MM.1S (cell line): ENCODE data around the gene XXYLT1.
"Not testable (repeated sequence)": the region's sequence is repeated elsewhere in the genome, so short reads cannot be mapped to it uniquely, and the experiment has no call there.

Experiments used
- DNase-seq: peaks from one replicate; pipeline ENCODE4 v3.0.0-alpha.2; 2015
- H2AFZ ChIP-seq: fragments of 300-600 bp; sonication (generic); 2 replicates; pipeline ENCODE4 v1.6.0; 2016; ENCODE audit warnings: antibody characterized with exemption, low read length
- H3F3A ChIP-seq: fragments of 300-600 bp; sonication (generic); 2 replicates; pipeline ENCODE4 v1.6.1; 2016; ENCODE audit warnings: mild to moderate bottlenecking, antibody characterized with exemption, low read length, moderate library complexity, mixed read lengths; ENCODE audit not compliant: insufficient read depth
- H3K27ac ChIP-seq: fragments of 300-600 bp; sonication (generic); 2 replicates; pipeline ENCODE4 v1.5.1; 2016; ENCODE audit warnings: mild to moderate bottlenecking, low read length
- H3K27me3 ChIP-seq: fragments of 300-600 bp; sonication (generic); replicated peaks from 2 replicates; pipeline ENCODE4 v1.6.0; 2016; ENCODE audit warnings: low read length; ENCODE audit not compliant: insufficient read depth
- H3K36me3 ChIP-seq: fragments of 300-600 bp; sonication (generic); replicated peaks from 2 replicates; pipeline ENCODE4 v1.6.1; 2016; ENCODE audit warnings: mild to moderate bottlenecking, low read length, mixed read lengths; ENCODE audit not compliant: insufficient read depth
- H3K4me1 ChIP-seq: fragments of 300-600 bp; sonication (generic); 2 replicates; pipeline ENCODE4 v1.6.1; 2016; ENCODE audit warnings: low read length, mixed read lengths
- H3K4me2 ChIP-seq: fragments of 300-600 bp; sonication (generic); 2 replicates; pipeline ENCODE4 v1.6.0; 2016; ENCODE audit warnings: low read depth, low read length
- H3K4me3 ChIP-seq: fragments of 300-600 bp; sonication (generic); 2 replicates; pipeline ENCODE4 v1.5.1; 2016; ENCODE audit warnings: low read length, mixed read lengths
- H3K79me2 ChIP-seq: fragments of 300-600 bp; sonication (generic); 2 replicates; pipeline ENCODE4 v1.6.1; 2016; ENCODE audit warnings: mixed run types, low read length, mixed read lengths
- H3K9ac ChIP-seq: fragments of 300-600 bp; sonication (generic); 2 replicates; pipeline ENCODE4 v1.6.1; 2016; ENCODE audit warnings: low read length, mixed read lengths
- H3K9me2 ChIP-seq: fragments of 300-600 bp; sonication (generic); replicated peaks from 2 replicates; pipeline ENCODE4 v1.6.1; 2016; ENCODE audit warnings: mild to moderate bottlenecking, low read length, mixed read lengths; ENCODE audit not compliant: insufficient read depth
- H3K9me3 ChIP-seq: fragments of 300-600 bp; sonication (generic); replicated peaks from 2 replicates; pipeline ENCODE4 v1.6.1; 2016; ENCODE audit warnings: mild to moderate bottlenecking, low read length, mixed read lengths; ENCODE audit not compliant: insufficient read depth
- H4K20me1 ChIP-seq: fragments of 300-600 bp; sonication (generic); 2 replicates; pipeline ENCODE4 v1.6.1; 2016; ENCODE audit warnings: mild to moderate bottlenecking, low read length, moderate library complexity, mixed read lengths; ENCODE audit not compliant: insufficient read depth
- EZH2 ChIP-seq: fragments of 300-600 bp; sonication (generic); optimal IDR thresholded peaks from 2 replicates; pipeline ENCODE3; 2017; ENCODE audit warnings: low read depth, mild to moderate bottlenecking, antibody characterized with exemption, low read length, mixed read lengths
- EZH2phosphoT487 ChIP-seq: fragments of 300-600 bp; sonication (generic); IDR thresholded peaks from 2 replicates; pipeline ENCODE4 v1.6.1; 2018; ENCODE audit warnings: antibody characterized with exemption, low read length
- TF ChIP-seq, protein P1 (sequence below): fragments of 300-600 bp; sonication (generic); IDR thresholded peaks from 2 replicates; pipeline ENCODE4 v1.5.1; 2016; ENCODE audit warnings: antibody characterized with exemption, low read length, mixed read lengths

Gene XXYLT1

DNA sequence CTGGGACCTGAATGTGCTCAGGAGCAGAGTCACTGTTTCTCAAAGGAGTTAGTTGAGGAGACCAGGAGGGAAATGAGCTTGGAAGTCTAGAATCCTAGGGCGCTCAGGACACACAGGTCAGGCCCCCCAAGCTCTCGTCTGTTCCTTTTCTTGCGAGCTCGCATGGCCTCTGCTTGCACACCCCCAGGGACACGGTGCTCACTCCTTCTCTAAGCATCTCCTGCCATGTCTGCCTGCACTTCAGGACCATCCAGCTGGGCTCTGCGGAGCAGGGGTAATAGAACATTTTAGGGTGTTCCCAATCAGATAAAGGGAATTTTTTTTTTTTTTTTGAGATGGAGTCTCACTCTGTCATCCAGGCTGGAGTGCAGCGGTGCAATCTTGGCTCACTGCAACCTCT is 213.2 kb downstream of the XXYLT1 start:
- H3F3A ChIP-seq: no peaks in the 10 kb centered on the region
- H3K9me3 ChIP-seq: no peaks in the 10 kb centered on the region
- no peaks in the 10 kb centered on the region for H3K79me2 ChIP-seq
- H3K9ac ChIP-seq: no peak overlapping the region
- H4K20me1 ChIP-seq: no peaks in the 10 kb centered on the region
- no peak overlapping the region for H2AFZ ChIP-seq
- no peaks in the 10 kb centered on the region for H3K36me3 ChIP-seq
- no peak overlapping the region for H3K27ac ChIP-seq
- DNase-seq: no peak
- H3K4me3 ChIP-seq: no peak overlapping the region
- no peak overlapping the region for H3K4me2 ChIP-seq
- no peaks in the 10 kb centered on the region for H3K27me3 ChIP-seq
- TF ChIP-seq EZH2phosphoT487 (no peak), EZH2 (no peak)
- TF ChIP-seq, protein P1, sequence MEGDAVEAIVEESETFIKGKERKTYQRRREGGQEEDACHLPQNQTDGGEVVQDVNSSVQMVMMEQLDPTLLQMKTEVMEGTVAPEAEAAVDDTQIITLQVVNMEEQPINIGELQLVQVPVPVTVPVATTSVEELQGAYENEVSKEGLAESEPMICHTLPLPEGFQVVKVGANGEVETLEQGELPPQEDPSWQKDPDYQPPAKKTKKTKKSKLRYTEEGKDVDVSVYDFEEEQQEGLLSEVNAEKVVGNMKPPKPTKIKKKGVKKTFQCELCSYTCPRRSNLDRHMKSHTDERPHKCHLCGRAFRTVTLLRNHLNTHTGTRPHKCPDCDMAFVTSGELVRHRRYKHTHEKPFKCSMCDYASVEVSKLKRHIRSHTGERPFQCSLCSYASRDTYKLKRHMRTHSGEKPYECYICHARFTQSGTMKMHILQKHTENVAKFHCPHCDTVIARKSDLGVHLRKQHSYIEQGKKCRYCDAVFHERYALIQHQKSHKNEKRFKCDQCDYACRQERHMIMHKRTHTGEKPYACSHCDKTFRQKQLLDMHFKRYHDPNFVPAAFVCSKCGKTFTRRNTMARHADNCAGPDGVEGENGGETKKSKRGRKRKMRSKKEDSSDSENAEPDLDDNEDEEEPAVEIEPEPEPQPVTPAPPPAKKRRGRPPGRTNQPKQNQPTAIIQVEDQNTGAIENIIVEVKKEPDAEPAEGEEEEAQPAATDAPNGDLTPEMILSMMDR: no peak
- H3K9me2 ChIP-seq: no peaks in the 10 kb centered on the region
- H3K4me1 ChIP-seq: no peaks in the 10 kb centered on the region

DNA sequence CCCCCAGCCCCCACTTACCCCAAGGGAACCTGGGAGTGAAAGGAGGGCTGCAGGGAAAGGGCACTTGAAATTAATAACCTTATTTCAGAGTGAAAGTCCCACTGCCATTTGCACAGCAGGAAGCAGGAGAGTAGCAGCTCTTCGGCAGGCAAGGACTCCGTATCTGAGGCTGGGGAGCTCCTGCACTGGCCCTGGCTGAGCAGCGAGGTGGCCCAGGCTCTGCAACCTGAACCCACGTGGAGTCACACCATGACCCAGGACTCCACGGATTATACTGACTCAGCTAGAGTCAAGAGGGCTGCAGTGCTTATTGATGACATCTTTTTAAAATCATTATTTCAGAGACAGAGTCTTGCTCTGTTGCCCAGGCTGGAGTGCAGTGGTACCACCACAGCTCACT is 214.5 kb downstream of the XXYLT1 start:
- Histone ChIP-seq H3K9me3 (no peaks in the 10 kb centered on the region), H3K4me2 (no peak overlapping the region), H3F3A (no peaks in the 10 kb centered on the region), H3K9me2 (no peaks in the 10 kb centered on the region), H3K79me2 (no peaks in the 10 kb centered on the region), H3K4me1 (no peaks in the 10 kb centered on the region), H3K36me3 (no peaks in the 10 kb centered on the region), H2AFZ (no peak overlapping the region), H3K27me3 (no peaks in the 10 kb centered on the region), H3K4me3 (no peak overlapping the region), H3K27ac (no peak overlapping the region), H3K9ac (no peak overlapping the region), H4K20me1 (no peaks in the 10 kb centered on the region)
- TF ChIP-seq EZH2phosphoT487 (no peak), EZH2 (no peak)
- TF ChIP-seq, protein P1: no peak
- DNase-seq: no peak

DNA sequence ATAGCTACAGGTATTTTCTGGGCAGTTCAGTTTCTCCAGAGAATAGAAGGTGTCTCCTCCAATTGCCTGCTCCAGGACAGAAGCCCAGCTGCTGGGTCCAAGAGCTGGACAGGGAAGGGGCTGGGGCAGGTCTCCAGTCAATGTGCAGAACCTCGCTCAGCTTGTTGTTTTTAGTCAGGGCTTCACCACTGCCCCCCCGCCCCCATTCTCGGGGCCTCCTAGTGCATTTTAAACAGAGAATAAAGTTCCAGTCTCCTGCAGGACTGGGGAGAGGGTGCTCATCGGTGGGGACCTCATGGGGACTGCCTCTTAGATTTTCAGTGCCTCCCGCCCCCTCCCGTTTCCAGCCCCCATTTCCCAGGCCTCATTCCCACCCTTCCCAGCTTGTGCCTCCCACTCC is 216.6 kb downstream of the XXYLT1 start:
- no peaks in the 10 kb centered on the region for H3K36me3 ChIP-seq
- no peaks in the 10 kb centered on the region for H3K4me1 ChIP-seq
- no peak overlapping the region for H3K27ac ChIP-seq
- no peaks in the 10 kb centered on the region for H3K9me2 ChIP-seq
- no peaks in the 10 kb centered on the region for H4K20me1 ChIP-seq
- no peak overlapping the region for H2AFZ ChIP-seq
- DNase-seq: no peak
- no peak overlapping the region for H3K4me2 ChIP-seq
- no peaks in the 10 kb centered on the region for H3K9me3 ChIP-seq
- no peak for TF ChIP-seq EZH2
- TF ChIP-seq, protein P1: no peak
- TF ChIP-seq EZH2phosphoT487: no peak
- H3K9ac ChIP-seq: no peak overlapping the region
- no peaks in the 10 kb centered on the region for H3K79me2 ChIP-seq
- no peaks in the 10 kb centered on the region for H3K27me3 ChIP-seq
- H3F3A ChIP-seq: no peaks in the 10 kb centered on the region
- H3K4me3 ChIP-seq: no peak overlapping the region

DNA sequence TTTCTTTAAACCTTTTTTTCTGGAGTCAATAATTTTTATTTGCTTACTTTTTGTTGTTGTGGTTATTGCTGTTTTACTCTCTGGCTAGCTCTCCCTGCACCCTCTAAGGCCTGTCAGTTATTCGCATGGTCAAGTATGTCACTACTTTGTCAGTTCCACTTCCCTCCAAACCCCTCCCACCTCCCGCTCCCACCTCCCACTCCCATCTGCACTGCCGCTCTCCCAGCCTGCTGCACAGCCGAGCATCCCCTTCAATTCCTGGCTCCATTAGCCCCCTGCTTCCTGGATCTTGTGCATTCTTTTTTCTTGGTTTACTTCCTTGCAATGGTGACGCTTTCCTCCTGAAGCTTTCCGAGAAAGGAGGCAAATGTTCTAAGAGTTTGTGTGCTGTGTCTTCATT is 218.0 kb downstream of the XXYLT1 start:
- H3K27ac ChIP-seq: no peak overlapping the region
- no peaks in the 10 kb centered on the region for H3K4me1 ChIP-seq
- TF ChIP-seq EZH2 (no peak), EZH2phosphoT487 (no peak)
- TF ChIP-seq, protein P1: no peak
- no peak overlapping the region for H3K9ac ChIP-seq
- H3K9me3 ChIP-seq: no peaks in the 10 kb centered on the region
- H3K4me3 ChIP-seq: no peak overlapping the region
- no peaks in the 10 kb centered on the region for H3K79me2 ChIP-seq
- no peaks in the 10 kb centered on the region for H4K20me1 ChIP-seq
- H3F3A ChIP-seq: no peaks in the 10 kb centered on the region
- H2AFZ ChIP-seq: no peak overlapping the region
- no peak overlapping the region for H3K4me2 ChIP-seq
- no peaks in the 10 kb centered on the region for H3K27me3 ChIP-seq
- DNase-seq: no peak
- no peaks in the 10 kb centered on the region for H3K9me2 ChIP-seq
- H3K36me3 ChIP-seq: no peaks in the 10 kb centered on the region

DNA sequence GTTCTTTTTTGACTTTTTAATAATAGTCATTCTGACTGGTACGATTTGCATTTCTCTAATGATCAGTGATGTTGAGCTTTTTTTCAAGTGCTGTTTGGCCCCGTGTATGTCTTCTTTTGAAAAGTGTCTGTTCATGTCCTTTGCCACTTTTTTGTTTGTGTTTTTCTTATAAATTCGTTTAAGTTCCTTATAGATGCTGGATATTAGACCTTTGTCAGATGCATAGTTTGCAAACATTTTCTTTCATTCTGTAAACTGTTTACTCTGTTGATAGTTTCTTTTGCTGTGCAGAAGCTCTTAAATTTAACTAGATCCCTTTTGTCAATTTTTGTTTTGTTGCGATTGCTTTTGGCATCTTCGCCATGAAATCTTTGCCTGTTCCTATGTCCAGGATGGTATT is 220.7 kb downstream of the XXYLT1 start:
- H3K79me2 ChIP-seq, H3K9ac ChIP-seq, H2AFZ ChIP-seq: not testable (repeated sequence)

More for the DNA sequence above, 220.7 kb downstream of the XXYLT1 start:
- H3F3A ChIP-seq, DNase-seq, H3K4me3 ChIP-seq, H4K20me1 ChIP-seq, H3K9me2 ChIP-seq, H3K9me3 ChIP-seq, H3K4me2 ChIP-seq, H3K4me1 ChIP-seq, H3K27me3 ChIP-seq, H3K27ac ChIP-seq, H3K36me3 ChIP-seq: not testable (repeated sequence)
